Transverse colon (tissue), 4 donors: ENCODE results near the gene LTB4R. TPM values are rescaled to one million over a fixed set of nuclear protein-coding genes. Genes with fewer than 3 reads are reported as not detected.

ENCODE experiments used
- DNase-seq: peaks from one replicate; pipeline ENCODE4 v3.0.0-alpha.2; 2019
- H3K27ac ChIP-seq, 4 donors: fragments of 200-600 bp; sonication (generic); 2 replicates each; pipeline ENCODE4 v1.5.1; 2016 to 2018; ENCODE audit warnings: inconsistent platforms in 4 of 4
- H3K27me3 ChIP-seq: fragments of 200-600 bp; sonication (generic); 2 replicates; pipeline ENCODE4 v1.5.1; 2017; ENCODE audit warnings: inconsistent platforms
- H3K36me3 ChIP-seq, 4 donors: fragments of 200-600 bp; sonication (generic); 2 replicates each; pipeline ENCODE4 v1.5.1; 2017 to 2019; ENCODE audit warnings: inconsistent platforms in 4 of 4
- H3K4me1 ChIP-seq, 4 donors: fragments of 200-600 bp; sonication (generic); 2 replicates each; pipeline ENCODE4 v1.5.1; 2017 to 2020; ENCODE audit warnings: inconsistent platforms in 4 of 4
- H3K4me3 ChIP-seq, 4 donors: fragments of 200-600 bp; sonication (generic); 1 replicate in 1 of 4; 2 replicates in 3 of 4; pipeline versions ENCODE4 v1.5.1 to v1.6.1; 2017 to 2019; ENCODE audit warnings: inconsistent platforms in 4 of 4
- H3K9me3 ChIP-seq, 2 donors: fragments of 200-600 bp; sonication (generic); 2 replicates each; pipeline ENCODE4 v1.5.1; 2017 to 2019; ENCODE audit warnings: inconsistent platforms in 2 of 2
- CTCF ChIP-seq, 5 experiments: fragments of 200-600 bp in 3 of 5; fragments of 450-650 bp in 2 of 5; sonication (generic) in 3 of 5; IDR thresholded peaks; 1 replicate in 2 of 5; 2 replicates in 3 of 5; pipeline ENCODE4 v1.5.1; 2016 to 2017; ENCODE audit warnings: antibody characterized with exemption in 5 of 5, inconsistent platforms in 3 of 5, mild to moderate bottlenecking in 2 of 5, moderate library complexity in 1 of 5
- EP300 ChIP-seq: sonication (generic); formaldehyde crosslinking; IDR thresholded peaks from one replicate; pipeline ENCODE4 v1.6.1; 2017; ENCODE audit warnings: antibody characterized with exemption, low read depth
- POLR2A ChIP-seq: fragments of 450-650 bp; IDR thresholded peaks from one replicate; pipeline ENCODE4 v1.6.1; 2016; ENCODE audit warnings: antibody characterized with exemption, mild to moderate bottlenecking, moderate library complexity
- POLR2AphosphoS5 ChIP-seq, 3 donors: sonication (generic); formaldehyde crosslinking; IDR thresholded peaks; one replicate each; pipeline ENCODE4 v1.6.1; 2016; ENCODE audit warnings: antibody characterized with exemption in 3 of 3
- WGBS, 2 donors: methylation state at CpG; one replicate each; pipeline ENCODE4 v1.1.5; 2018; ENCODE audit warnings: low coverage in 1 of 2; 5-methylcytosine and 5-hydroxymethylcytosine counted together
- in situ Hi-C, 4 donors: fragments of 200-750 bp; cut with MboI; loops; one replicate each; pipeline versions ENCODE4 v1.15.0 to v1.15.1; 2017; ENCODE audit warnings: low sequenced_read_pairs in 3 of 4, low pct_ligation_motif_present in 1 of 4, low pct_unique_long_range_greater_than_20kb in 1 of 4
- intact Hi-C: fragments of 100-400 bp; cut with DNase I; formaldehyde crosslinking; loops from one replicate; pipeline ENCODE4 v1.15.1; 2023; ENCODE audit warnings: low total_unique reads
- total RNA-seq, 4 donors: library from RNA; depleted of rRNA; stranded (reverse); fragments of >200 nt; gene quantifications; one replicate each; pipeline ENCODE4 v1.1.0, GENCODE V29; 2016

The LTB4R gene
- total RNA-seq, 4 donors from 2014 or later, result 1.1 to 8.3 (median 6.2) TPM

- 9% methylated on average over 47 of the region's 65 CpGs; no CpG with 5 or more reads in 1 of the 2 donors for WGBS, 2 donors
- Histone ChIP-seq H3K4me1 (peaks cover 15 to 47% (median 36%) of the 10 kb centered on the region in 4 donors), H3K27me3 (peaks cover 28% of the 10 kb centered on the region), H3K4me3 (peak within 1 kb of the TSS in 3 of 4 donors; percentile 12 to 41 (median 20)), H3K36me3 (peaks cover 0 to 4% (median 0%) of the 10 kb centered on the region in 4 donors), H3K27ac (peak within 1 kb of the TSS; percentile 40 to 66 (median 56)), H3K9me3 (no peaks in the 10 kb centered on the region)
- no peak for DNase-seq
- in situ Hi-C loops (loop anchor here (5.0 to 25.0 kb wide), 3 partner anchors 98 to 103 kb away; partner anchors contain the start of genes CBLN3 (in 1 of the 4), KHNYN (in 1 of the 4) and SDR39U1 (in 1 of the 4)), intact Hi-C loops (no loop called here)
- TF ChIP-seq POLR2AphosphoS5 (IDR thresholded peaks at IDR 0.05) (peak in 2 of 3 donors; percentile 20 to 50), CTCF (IDR thresholded peaks at IDR 0.05) (no peak)
These were observed 23.4 kb downstream of the LTB4R start, which contains the start of gene ADCY4 for GRCh38 chr14:24334431-24335291. ADCY4 (minus strand) TSS chr14:24335071; CDS start chr14:24334652, 419 bp downstream.

- H3K27me3 ChIP-seq, result peaks cover 28% of the 10 kb centered on the region
- WGBS, 2 donors, result 81% methylated on average over 12 of the region's 12 CpGs; no CpG with 5 or more reads in 1 of the 2 donors
- TF ChIP-seq EP300, result no peak
- TF ChIP-seq CTCF (IDR thresholded peaks at IDR 0.05), result no peak
- peak in 1 of 3 donors; percentile 10 for TF ChIP-seq POLR2AphosphoS5 (IDR thresholded peaks at IDR 0.05)
- peaks cover 15 to 51% (median 36%) of the 10 kb centered on the region in 4 donors for H3K4me1 ChIP-seq
- H3K36me3 ChIP-seq, result peaks cover 0 to 4% (median 0%) of the 10 kb centered on the region in 4 donors
- peak overlapping the region in 2 of 4 donors; percentile 4 to 13 for H3K27ac ChIP-seq
- H3K4me3 ChIP-seq, result peak overlapping the region in 1 of 4 donors; percentile 41
- intact Hi-C loops, result no loop called here
- in situ Hi-C loops, result loop anchor here in 3 of 4 donors (5.0 to 25.0 kb wide), 3 partner anchors 97 to 102 kb away; partner anchors contain the start of genes CBLN3 (in 1 of the 3), KHNYN (in 1 of the 3) and SDR39U1 (in 1 of the 3)
- no peak for DNase-seq
- H3K9me3 ChIP-seq, result no peaks in the 10 kb centered on the region
These were observed 24.3 kb downstream of the LTB4R start for GRCh38 chr14:24335461-24336171.

- 79 to 88% methylated on average over 2 to 7 of the region's 7 CpGs for WGBS, 2 donors
- intact Hi-C loops (no loop called here), in situ Hi-C loops (loop anchor here in 3 of 4 donors (5.0 to 25.0 kb wide), 3 partner anchors 95 to 100 kb away; partner anchors contain the start of genes CBLN3 (in 1 of the 3), KHNYN (in 1 of the 3) and SDR39U1 (in 1 of the 3))
- Histone ChIP-seq H3K4me3 (no peak overlapping the region), H3K9me3 (no peaks in the 10 kb centered on the region), H3K27ac (no peak overlapping the region), H3K27me3 (peaks cover 28% of the 10 kb centered on the region), H3K4me1 (peaks cover 15 to 45% (median 32%) of the 10 kb centered on the region in 4 donors), H3K36me3 (peaks cover 0 to 4% (median 0%) of the 10 kb centered on the region in 4 donors)
- no peak for DNase-seq
- TF ChIP-seq POLR2A, result no peak
- TF ChIP-seq EP300, result no peak
- TF ChIP-seq POLR2AphosphoS5 (IDR thresholded peaks at IDR 0.05), result no peak
- TF ChIP-seq CTCF (IDR thresholded peaks at IDR 0.05), result no peak
These were observed 26.0 kb downstream of the LTB4R start for GRCh38 chr14:24337144-24337823.
